ENCODE data around the gene LUZP2.

The LUZP2 gene

DNA sequence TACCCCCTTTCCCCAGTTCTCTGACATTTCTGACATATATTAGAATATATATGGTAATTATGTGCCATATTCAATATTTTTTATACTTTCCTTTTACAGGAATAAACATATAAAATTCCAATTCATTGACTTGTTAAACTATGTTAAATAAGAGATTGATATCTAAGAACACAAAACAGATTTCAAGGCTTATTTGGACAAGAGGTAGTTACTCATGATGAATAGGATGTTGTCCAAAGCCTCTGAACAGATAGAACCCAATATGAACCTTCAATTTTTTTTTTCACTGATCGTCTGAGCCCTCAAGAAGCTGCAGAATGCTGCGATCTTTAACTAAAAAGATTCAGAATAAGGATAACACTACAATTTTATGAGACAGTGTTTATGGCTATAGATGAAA is 340.3 kb downstream of the LUZP2 start:
- Histone ChIP-seq H4K91ac (ENCODE audit: low read depth, low read length) (no peak overlapping the region), H3K9ac (ENCODE audit: low read length) (no peak overlapping the region), H3K23ac (ENCODE audit: low read length) (no peak overlapping the region), H4K12ac (ENCODE audit: low read depth, low read length) (no peak overlapping the region), H3K9me3 (ENCODE audit: insufficient read depth, low read depth, low read length) (no peaks in the 10 kb centered on the region), H3K4me3 (ENCODE audit: low read depth, low read length) (no peak overlapping the region), H3K18ac (ENCODE audit: low read length) (no peak overlapping the region), H2BK12ac (ENCODE audit: low read length) (no peak overlapping the region), H3K79me1 (ENCODE audit: low read length) (no peaks in the 10 kb centered on the region), H3K36me3 (ENCODE audit: control insufficient read depth in 1 of 2, insufficient read depth in 2 of 2, low read length in 2 of 2) (no peaks in the 10 kb centered on the region), H2AK5ac (ENCODE audit: low read length) (no peak overlapping the region), H3K27me3 (ENCODE audit: insufficient read depth, low read length) (no peaks in the 10 kb centered on the region), H3K79me2 (ENCODE audit: control insufficient read depth, insufficient read depth, low read length, poor library complexity) (no peaks in the 10 kb centered on the region), H4K8ac (ENCODE audit: low read depth, low read length) (no peak overlapping the region), H3K14ac (ENCODE audit: low read length) (no peak overlapping the region), H3K4me2 (ENCODE audit: low read length) (no peak overlapping the region), H2BK120ac (ENCODE audit: insufficient read depth, low read length, poor library complexity) (no peak overlapping the region), H3K4me1 (ENCODE audit: control insufficient read depth in 1 of 2, insufficient read depth in 2 of 2, low read length in 2 of 2) (no peaks in the 10 kb centered on the region), H3K27ac (ENCODE audit: low read depth, low read length) (no peak overlapping the region), H2BK5ac (ENCODE audit: low read depth, low read length, poor library complexity) (no peak overlapping the region), H2AFZ (ENCODE audit: insufficient read depth, low read length, poor library complexity) (no peak overlapping the region), H3K4ac (ENCODE audit: low read depth, low read length) (no peak overlapping the region)
- no peak for DNase-seq
- no CpG with 5 or more reads among the region's 2 CpGs for WGBS (ENCODE audit: extremely low coverage, insufficient coverage, insufficient read length)

DNA sequence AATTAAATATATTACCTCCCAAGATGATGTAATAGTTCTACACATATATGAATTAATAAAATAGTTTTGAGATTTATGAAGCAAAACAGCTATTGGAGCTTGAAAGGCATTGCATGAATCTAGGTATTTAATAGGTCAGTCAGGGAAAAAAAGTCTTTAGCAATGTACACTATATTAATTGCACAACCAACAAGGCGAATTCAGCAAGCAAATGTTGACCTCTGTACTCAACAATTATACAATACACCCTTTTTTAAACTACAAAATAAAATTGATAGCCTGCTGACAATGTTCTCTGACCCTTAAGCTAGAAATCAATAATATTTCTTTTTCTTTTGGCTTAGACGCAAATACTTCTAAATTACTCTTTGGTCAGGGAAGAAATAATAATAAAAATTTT is 345.5 kb downstream of the LUZP2 start:
- H3K27ac ChIP-seq (ENCODE audit: low read depth, low read length): no peak overlapping the region
- no peaks in the 10 kb centered on the region for H3K79me1 ChIP-seq (ENCODE audit: low read length)
- no peak overlapping the region for H2AFZ ChIP-seq (ENCODE audit: insufficient read depth, low read length, poor library complexity)
- no peak overlapping the region for H4K8ac ChIP-seq (ENCODE audit: low read depth, low read length)
- no peak overlapping the region for H3K4me3 ChIP-seq (ENCODE audit: low read depth, low read length)
- H3K4ac ChIP-seq (ENCODE audit: low read depth, low read length): no peak overlapping the region
- WGBS (ENCODE audit: extremely low coverage, insufficient coverage, insufficient read length): no CpG with 5 or more reads among the region's 2 CpGs
- no peak overlapping the region for H3K18ac ChIP-seq (ENCODE audit: low read length)
- no peak overlapping the region for H3K14ac ChIP-seq (ENCODE audit: low read length)
- no peaks in the 10 kb centered on the region for H3K4me1 ChIP-seq (ENCODE audit: control insufficient read depth in 1 of 2, insufficient read depth in 2 of 2, low read length in 2 of 2)
- peaks cover 2% of the 10 kb centered on the region for H3K9me3 ChIP-seq (ENCODE audit: insufficient read depth, low read depth, low read length)
- H4K91ac ChIP-seq (ENCODE audit: low read depth, low read length): no peak overlapping the region
- H3K9ac ChIP-seq (ENCODE audit: low read length): no peak overlapping the region
- DNase-seq: no peak
- H2BK12ac ChIP-seq (ENCODE audit: low read length): no peak overlapping the region
- no peak overlapping the region for H4K12ac ChIP-seq (ENCODE audit: low read depth, low read length)
- H3K36me3 ChIP-seq (ENCODE audit: control insufficient read depth in 1 of 2, insufficient read depth in 2 of 2, low read length in 2 of 2): no peaks in the 10 kb centered on the region
- no peak overlapping the region for H3K23ac ChIP-seq (ENCODE audit: low read length)
- H3K27me3 ChIP-seq (ENCODE audit: insufficient read depth, low read length): no peaks in the 10 kb centered on the region
- H2BK120ac ChIP-seq (ENCODE audit: insufficient read depth, low read length, poor library complexity): no peak overlapping the region
- no peaks in the 10 kb centered on the region for H3K79me2 ChIP-seq (ENCODE audit: control insufficient read depth, insufficient read depth, low read length, poor library complexity)
- no peak overlapping the region for H2BK5ac ChIP-seq (ENCODE audit: low read depth, low read length, poor library complexity)
- no peak overlapping the region for H3K4me2 ChIP-seq (ENCODE audit: low read length)
- H2AK5ac ChIP-seq (ENCODE audit: low read length): no peak overlapping the region

DNA sequence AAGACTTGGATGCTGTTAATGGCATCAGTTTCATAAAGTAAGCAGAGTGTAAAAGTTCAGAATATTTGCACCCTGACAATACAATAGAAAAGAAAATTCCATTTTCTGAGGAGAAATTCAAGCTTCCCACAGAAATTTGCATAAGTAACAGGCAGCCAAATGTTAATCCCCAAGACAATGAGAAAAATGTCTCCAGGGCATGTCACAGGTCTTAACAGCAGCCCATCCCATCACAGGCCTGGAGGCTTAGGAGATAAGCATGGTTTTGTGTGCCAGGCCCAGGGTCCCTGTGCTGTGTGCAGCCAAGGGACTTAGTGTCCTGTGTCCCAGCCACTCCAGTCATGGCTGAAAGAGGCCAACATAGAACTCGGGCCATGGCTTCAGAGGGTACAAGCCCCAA is 347.6 kb downstream of the LUZP2 start:
- Histone ChIP-seq H3K79me2 (ENCODE audit: control insufficient read depth, insufficient read depth, low read length, poor library complexity) (no peaks in the 10 kb centered on the region), H3K9ac (ENCODE audit: low read length) (no peak overlapping the region), H3K23ac (ENCODE audit: low read length) (no peak overlapping the region), H3K4me2 (ENCODE audit: low read length) (no peak overlapping the region), H2AFZ (ENCODE audit: insufficient read depth, low read length, poor library complexity) (no peak overlapping the region), H3K36me3 (ENCODE audit: control insufficient read depth in 1 of 2, insufficient read depth in 2 of 2, low read length in 2 of 2) (no peaks in the 10 kb centered on the region), H4K12ac (ENCODE audit: low read depth, low read length) (no peak overlapping the region), H4K8ac (ENCODE audit: low read depth, low read length) (no peak overlapping the region), H3K79me1 (ENCODE audit: low read length) (no peaks in the 10 kb centered on the region), H2BK12ac (ENCODE audit: low read length) (no peak overlapping the region), H3K4ac (ENCODE audit: low read depth, low read length) (no peak overlapping the region), H3K9me3 (ENCODE audit: insufficient read depth, low read depth, low read length) (peaks cover 2% of the 10 kb centered on the region), H4K91ac (ENCODE audit: low read depth, low read length) (no peak overlapping the region), H3K4me3 (ENCODE audit: low read depth, low read length) (no peak overlapping the region), H2BK120ac (ENCODE audit: insufficient read depth, low read length, poor library complexity) (no peak overlapping the region), H3K18ac (ENCODE audit: low read length) (no peak overlapping the region), H2BK5ac (ENCODE audit: low read depth, low read length, poor library complexity) (no peak overlapping the region), H2AK5ac (ENCODE audit: low read length) (no peak overlapping the region), H3K27me3 (ENCODE audit: insufficient read depth, low read length) (no peaks in the 10 kb centered on the region), H3K14ac (ENCODE audit: low read length) (no peak overlapping the region), H3K4me1 (ENCODE audit: control insufficient read depth in 1 of 2, insufficient read depth in 2 of 2, low read length in 2 of 2) (no peaks in the 10 kb centered on the region), H3K27ac (ENCODE audit: low read depth, low read length) (no peak overlapping the region)
- no peak for DNase-seq
- no CpG with 5 or more reads among the region's 1 CpG for WGBS (ENCODE audit: extremely low coverage, insufficient coverage, insufficient read length)

DNA sequence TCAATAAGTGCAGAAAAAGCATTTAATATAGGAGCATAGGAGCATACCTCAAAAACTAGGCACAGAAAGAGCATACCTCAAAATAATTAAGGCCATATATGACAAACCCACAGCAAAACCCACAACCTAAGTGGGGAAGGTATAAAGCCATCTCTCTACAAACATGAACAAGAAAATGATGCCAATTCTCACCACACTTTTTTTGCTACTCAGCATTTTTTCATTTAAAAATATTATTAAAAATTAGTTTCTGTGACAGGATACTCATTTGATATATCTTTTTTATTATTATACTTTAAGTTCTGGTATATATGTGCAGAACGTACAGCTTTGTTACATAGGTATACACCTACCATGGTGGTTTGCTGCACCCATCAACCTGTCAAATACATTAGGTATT is 352.0 kb downstream of the LUZP2 start:
- H3K36me3 ChIP-seq (ENCODE audit: control insufficient read depth in 1 of 2, insufficient read depth in 2 of 2, low read length in 2 of 2): no peaks in the 10 kb centered on the region
- no peak overlapping the region for H2AFZ ChIP-seq (ENCODE audit: insufficient read depth, low read length, poor library complexity)
- H4K8ac ChIP-seq (ENCODE audit: low read depth, low read length): no peak overlapping the region
- H3K18ac ChIP-seq (ENCODE audit: low read length): no peak overlapping the region
- no peaks in the 10 kb centered on the region for H3K79me1 ChIP-seq (ENCODE audit: low read length)
- H3K9ac ChIP-seq (ENCODE audit: low read length): no peak overlapping the region
- H4K12ac ChIP-seq (ENCODE audit: low read depth, low read length): no peak overlapping the region
- no peak overlapping the region for H3K4me3 ChIP-seq (ENCODE audit: low read depth, low read length)
- no peak overlapping the region for H4K91ac ChIP-seq (ENCODE audit: low read depth, low read length)
- no CpG with 5 or more reads among the region's 1 CpG for WGBS (ENCODE audit: extremely low coverage, insufficient coverage, insufficient read length)
- H3K14ac ChIP-seq (ENCODE audit: low read length): no peak overlapping the region
- no peak overlapping the region for H3K4ac ChIP-seq (ENCODE audit: low read depth, low read length)
- H3K27ac ChIP-seq (ENCODE audit: low read depth, low read length): no peak overlapping the region
- H3K23ac ChIP-seq (ENCODE audit: low read length): no peak overlapping the region
- H2BK120ac ChIP-seq (ENCODE audit: insufficient read depth, low read length, poor library complexity): no peak overlapping the region
- no peak overlapping the region for H2AK5ac ChIP-seq (ENCODE audit: low read length)
- DNase-seq: no peak
- no peak overlapping the region for H3K4me2 ChIP-seq (ENCODE audit: low read length)
- peaks cover 2% of the 10 kb centered on the region for H3K9me3 ChIP-seq (ENCODE audit: insufficient read depth, low read depth, low read length)
- H3K27me3 ChIP-seq (ENCODE audit: insufficient read depth, low read length): no peaks in the 10 kb centered on the region
- H2BK5ac ChIP-seq (ENCODE audit: low read depth, low read length, poor library complexity): no peak overlapping the region
- no peak overlapping the region for H2BK12ac ChIP-seq (ENCODE audit: low read length)
- no peaks in the 10 kb centered on the region for H3K4me1 ChIP-seq (ENCODE audit: control insufficient read depth in 1 of 2, insufficient read depth in 2 of 2, low read length in 2 of 2)
- no peaks in the 10 kb centered on the region for H3K79me2 ChIP-seq (ENCODE audit: control insufficient read depth, insufficient read depth, low read length, poor library complexity)

DNA sequence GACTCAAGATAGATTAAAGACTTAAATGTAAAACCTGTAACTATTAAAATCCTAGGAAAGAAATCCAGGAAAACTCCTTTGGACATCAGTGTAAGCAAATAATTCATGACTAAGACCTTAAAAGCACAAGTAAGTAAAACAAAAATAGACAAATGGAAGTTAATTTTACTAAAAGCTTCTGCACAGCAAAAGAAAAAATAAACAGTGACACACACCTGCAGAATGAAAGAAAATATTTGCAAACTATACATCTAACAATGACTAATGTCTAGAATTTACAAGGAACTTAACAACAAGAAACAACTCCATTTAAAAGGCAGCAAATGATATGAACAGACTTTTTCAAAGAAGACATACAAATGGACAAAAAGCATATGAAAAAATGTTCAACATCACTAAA is 359.1 kb downstream of the LUZP2 start:
- Histone ChIP-seq H3K4me3 (ENCODE audit: low read depth, low read length) (no peak overlapping the region), H2AK5ac (ENCODE audit: low read length) (no peak overlapping the region), H3K27me3 (ENCODE audit: insufficient read depth, low read length) (no peaks in the 10 kb centered on the region), H4K12ac (ENCODE audit: low read depth, low read length) (no peak overlapping the region), H3K79me1 (ENCODE audit: low read length) (no peaks in the 10 kb centered on the region), H3K9ac (ENCODE audit: low read length) (no peak overlapping the region), H3K9me3 (ENCODE audit: insufficient read depth, low read depth, low read length) (no peaks in the 10 kb centered on the region), H3K4me2 (ENCODE audit: low read length) (no peak overlapping the region), H3K4ac (ENCODE audit: low read depth, low read length) (no peak overlapping the region), H4K8ac (ENCODE audit: low read depth, low read length) (no peak overlapping the region), H3K27ac (ENCODE audit: low read depth, low read length) (no peak overlapping the region), H2BK120ac (ENCODE audit: insufficient read depth, low read length, poor library complexity) (no peak overlapping the region), H2AFZ (ENCODE audit: insufficient read depth, low read length, poor library complexity) (no peak overlapping the region), H3K14ac (ENCODE audit: low read length) (no peak overlapping the region), H3K79me2 (ENCODE audit: control insufficient read depth, insufficient read depth, low read length, poor library complexity) (no peaks in the 10 kb centered on the region), H2BK5ac (ENCODE audit: low read depth, low read length, poor library complexity) (no peak overlapping the region), H3K36me3 (ENCODE audit: control insufficient read depth in 1 of 2, insufficient read depth in 2 of 2, low read length in 2 of 2) (no peaks in the 10 kb centered on the region), H4K91ac (ENCODE audit: low read depth, low read length) (no peak overlapping the region), H3K23ac (ENCODE audit: low read length) (no peak overlapping the region), H2BK12ac (ENCODE audit: low read length) (no peak overlapping the region), H3K18ac (ENCODE audit: low read length) (no peak overlapping the region), H3K4me1 (ENCODE audit: control insufficient read depth in 1 of 2, insufficient read depth in 2 of 2, low read length in 2 of 2) (no peaks in the 10 kb centered on the region)
- DNase-seq: no peak

Measured in trophoblast cell (in vitro differentiated cells and primary cell).